HCT116 (cell line): ENCODE data around the gene SLC12A1. TPM values are rescaled to one million over a fixed set of nuclear protein-coding genes. Genes with fewer than 3 reads are reported as not detected.

Experiments
- ATAC-seq: fragments of 200-7000 bp; cut with Tn5 transposase; 2 replicates; pipeline ENCODE4 v1.9.1; 2020; ENCODE audit warnings: mild to moderate bottlenecking, moderate library complexity
- BruUV-seq: library from RNA; stranded (reverse); fragments of 400-500 nt; replicated peaks from 2 replicates; lab custom pipeline; 2021; lab: Mats Ljungman, UMichigan
- CTCF ChIA-PET: fragments of 300-600 bp; sonication (Branson Sonifier 250); formaldehyde crosslinking; loops from one replicate; lab custom pipeline; 2021; ENCODE audit warnings: antibody characterized with exemption; lab: Charles Lee
- POLR2A ChIA-PET: fragments of 300-600, 350-600 bp; sonication (Branson Sonifier 250); formaldehyde crosslinking; loops from one replicate; lab custom pipeline; 2021; ENCODE audit warnings: antibody characterized with exemption; lab: Charles Lee
- RAD21 ChIA-PET, 2 experiments: fragments of 300-600 bp; sonication (Branson Sonifier 250); formaldehyde crosslinking; loops; one replicate each; lab custom pipeline; 2023; ENCODE audit warnings: low total read pairs in 2 of 2; ENCODE audit not compliant: uncharacterized antibody in 2 of 2, unreplicated experiment in 2 of 2, low non-redundant PET in 1 of 2; lab: Charles Lee
- DNase-seq: peaks from one replicate; pipeline ENCODE4 v3.0.0-alpha.2; 2010; ENCODE audit warnings: low read depth, low spot score
- H2AFZ ChIP-seq: fragments of 200-600 bp; shearing (Covaris generic), sonication (generic); 2 replicates; pipeline ENCODE4 v1.6.1; 2017; ENCODE audit warnings: low read depth, mixed run types, mixed read lengths, antibody characterized with exemption, low read length; ENCODE audit not compliant: poor library complexity, severe bottlenecking
- H3K27ac ChIP-seq: 2 replicates; pipeline ENCODE4 v1.5.1; 2012; ENCODE audit warnings: low read depth, low read length
- H3K27me3 ChIP-seq: fragments of 200-600 bp; sonication (generic); 2 replicates; pipeline ENCODE4 v1.6.1; 2016; ENCODE audit warnings: mixed run types, low read length, mixed read lengths; ENCODE audit not compliant: insufficient read depth
- H3K36me3 ChIP-seq, 2 experiments: fragments of 200-500 bp in 1 of 2; fragments of 200-600 bp in 1 of 2; sonication (Bioruptor generic) in 1 of 2; sonication (generic) in 1 of 2; 2 replicates each; pipeline versions ENCODE4 v1.5.1 to v1.6.1; 2014 to 2016; ENCODE audit warnings: low read length in 2 of 2, inconsistent platforms in 1 of 2, mixed read lengths in 1 of 2, mixed run types in 1 of 2; ENCODE audit not compliant: insufficient read depth in 2 of 2, control insufficient read depth in 1 of 2
- H3K4me1 ChIP-seq, 2 experiments: fragments of 200-600 bp in 1 of 2; sonication (generic) in 1 of 2; 2 replicates each; pipeline versions ENCODE4 v1.5.1 to v1.6.1; 2012 to 2017; ENCODE audit warnings: low read length in 2 of 2, inconsistent platforms in 1 of 2, mild to moderate bottlenecking in 1 of 2, mixed read lengths in 1 of 2, mixed run types in 1 of 2, moderate library complexity in 1 of 2; ENCODE audit not compliant: insufficient read depth in 2 of 2, control insufficient read depth in 1 of 2
- H3K4me2 ChIP-seq: fragments of 200-600 bp; sonication (generic); 2 replicates; pipeline ENCODE4 v1.6.1; 2017; ENCODE audit warnings: mixed run types, low read length, mixed read lengths
- H3K4me3 ChIP-seq, 2 experiments: fragments of 200-600 bp in 1 of 2; sonication (generic) in 1 of 2; replicated peaks in 1 of 2; 2 replicates each; pipeline ENCODE4 v1.5.1; 2011 to 2016; ENCODE audit warnings: low read length in 2 of 2, control low read depth in 1 of 2, low read depth in 1 of 2, mild to moderate bottlenecking in 1 of 2, mixed read lengths in 1 of 2, mixed run types in 1 of 2
- H3K79me2 ChIP-seq: fragments of 200-600 bp; sonication (generic); 2 replicates; pipeline ENCODE4 v1.6.1; 2017; ENCODE audit warnings: mild to moderate bottlenecking, mixed run types, low read length, moderate library complexity, mixed read lengths; ENCODE audit not compliant: insufficient read depth
- H3K9ac ChIP-seq: fragments of 200-600 bp; sonication (generic); 2 replicates; pipeline ENCODE4 v1.6.1; 2016; ENCODE audit warnings: low read length, mixed read lengths
- H3K9me2 ChIP-seq: fragments of 200-600 bp; sonication (generic), shearing (Covaris generic); 2 replicates; pipeline ENCODE4 v1.6.1; 2017; ENCODE audit warnings: mixed run types, mild to moderate bottlenecking, moderate library complexity; ENCODE audit not compliant: insufficient read depth
- H3K9me3 ChIP-seq, 2 experiments: fragments of 200-500 bp in 1 of 2; fragments of 200-600 bp in 1 of 2; sonication (Bioruptor generic) in 1 of 2; sonication (generic) in 1 of 2; 2 replicates each; pipeline ENCODE4 v1.6.1; 2014 to 2017; ENCODE audit warnings: low read length in 2 of 2, mixed read lengths in 2 of 2, inconsistent platforms in 1 of 2, low read depth in 1 of 2, mild to moderate bottlenecking in 1 of 2, mixed run types in 1 of 2, moderate library complexity in 1 of 2; ENCODE audit not compliant: control insufficient read depth in 1 of 2, insufficient read depth in 1 of 2
- H4K20me1 ChIP-seq: fragments of 200-600 bp; sonication (generic), shearing (Covaris generic); 2 replicates; pipeline ENCODE4 v1.6.1; 2017; ENCODE audit warnings: mixed run types, mild to moderate bottlenecking, moderate library complexity; ENCODE audit not compliant: insufficient read depth
- CBX3 ChIP-seq: IDR thresholded peaks from 2 replicates; pipeline ENCODE4 v1.6.1; 2012; ENCODE audit warnings: low read depth
- CEBPB ChIP-seq: IDR thresholded peaks from 2 replicates; pipeline ENCODE4 v1.6.1; 2012; ENCODE audit warnings: low read depth
- EGR1 ChIP-seq: IDR thresholded peaks from 2 replicates; pipeline ENCODE4 v1.6.1; 2012; ENCODE audit warnings: low read depth
- EZH2 ChIP-seq: fragments of 200-600 bp; sonication (generic); IDR thresholded peaks from 2 replicates; pipeline ENCODE4 v1.6.1; 2017; ENCODE audit warnings: antibody characterized with exemption, mixed run types
- EZH2phosphoT487 ChIP-seq: fragments of 200-600 bp; IDR thresholded peaks from 2 replicates; pipeline ENCODE4 v1.6.1; 2018; ENCODE audit warnings: antibody characterized with exemption, borderline replicate concordance
- POLR2A ChIP-seq: IDR thresholded peaks from 2 replicates; pipeline ENCODE4 v1.7.0; 2011; ENCODE audit warnings: borderline replicate concordance; ENCODE audit not compliant: insufficient read depth, insufficient read length; ENCODE audit errors: extremely low read depth
- SIN3A ChIP-seq: IDR thresholded peaks from 2 replicates; pipeline ENCODE4 v1.6.1; 2012; ENCODE audit warnings: low read depth
- TCF7L2 ChIP-seq: IDR thresholded peaks from 2 replicates; pipeline ENCODE4 v1.7.0; 2011; ENCODE audit warnings: borderline replicate concordance, inconsistent platforms; ENCODE audit not compliant: insufficient read depth, insufficient read length; ENCODE audit errors: extremely low read depth
- YY1 ChIP-seq: IDR thresholded peaks from 2 replicates; pipeline ENCODE4 v1.6.1; 2011; ENCODE audit warnings: low read length, low read depth, moderate library complexity, mild to moderate bottlenecking; ENCODE audit not compliant: insufficient replicate concordance; ENCODE audit errors: extremely low read depth
- ZNF274 ChIP-seq: fragments of 200-500 bp; sonication (Bioruptor generic); IDR thresholded peaks from 2 replicates; pipeline ENCODE4 v1.6.1; 2014; ENCODE audit warnings: mild to moderate bottlenecking, low read depth, low read length, inconsistent platforms
- intact Hi-C: fragments of 100-400 bp; cut with micrococcal nuclease; formaldehyde crosslinking; loops from 2 replicates; pipeline ENCODE4 v1.10.0; 2022
- total RNA-seq: library from RNA; stranded (reverse); gene quantifications from one replicate; pipeline ENCODE4 v1.2.1, GENCODE V29; 2021; ENCODE audit not compliant: unreplicated experiment
- TF ChIP-seq, protein P1 (sequence below): IDR thresholded peaks from 2 replicates; pipeline ENCODE4 v1.6.1; 2012; ENCODE audit warnings: low read depth
- TF ChIP-seq, protein P2 (sequence below): IDR thresholded peaks from 2 replicates; pipeline ENCODE4 v1.6.1; 2012
- TF ChIP-seq, protein P3 (sequence below): IDR thresholded peaks from 2 replicates; pipeline ENCODE4 v1.6.1; 2011; ENCODE audit warnings: mild to moderate bottlenecking, low read length, moderate library complexity; ENCODE audit not compliant: insufficient replicate concordance; ENCODE audit errors: extremely low read depth
- TF ChIP-seq, protein P4 (sequence below): IDR thresholded peaks from 2 replicates; pipeline ENCODE4 v1.6.1; 2012

SLC12A1 gene
- total RNA-seq, 1 experiment from 2014 or later, result not detected

DNA sequence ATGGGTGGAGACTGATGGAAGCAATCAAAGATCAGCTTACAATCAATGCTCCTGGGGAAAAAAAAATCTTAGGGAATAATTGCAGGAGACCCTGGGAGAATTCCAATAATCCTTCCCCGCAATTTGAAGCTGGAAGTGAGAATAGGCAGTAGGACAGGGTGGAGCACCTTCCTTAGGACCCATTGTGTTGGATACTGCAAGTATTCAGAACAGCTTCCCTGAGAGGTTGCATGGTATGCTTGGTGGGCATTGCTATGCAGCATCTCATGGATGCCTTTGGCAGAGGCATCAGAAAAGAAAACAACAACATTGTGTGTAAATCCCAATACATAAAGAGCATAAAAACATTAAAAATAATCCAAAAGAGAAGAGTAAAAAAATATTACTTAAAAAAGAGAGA, 100.5 kb downstream of the SLC12A1 start:
- TF ChIP-seq POLR2A (no peak), EGR1 (no peak), CBX3 (no peak), TCF7L2 (no peak), SIN3A (no peak), ZNF274 (no peak), YY1 (no peak), CEBPB (no peak), EZH2 (no peak), EZH2phosphoT487 (no peak)
- TF ChIP-seq, protein P1, sequence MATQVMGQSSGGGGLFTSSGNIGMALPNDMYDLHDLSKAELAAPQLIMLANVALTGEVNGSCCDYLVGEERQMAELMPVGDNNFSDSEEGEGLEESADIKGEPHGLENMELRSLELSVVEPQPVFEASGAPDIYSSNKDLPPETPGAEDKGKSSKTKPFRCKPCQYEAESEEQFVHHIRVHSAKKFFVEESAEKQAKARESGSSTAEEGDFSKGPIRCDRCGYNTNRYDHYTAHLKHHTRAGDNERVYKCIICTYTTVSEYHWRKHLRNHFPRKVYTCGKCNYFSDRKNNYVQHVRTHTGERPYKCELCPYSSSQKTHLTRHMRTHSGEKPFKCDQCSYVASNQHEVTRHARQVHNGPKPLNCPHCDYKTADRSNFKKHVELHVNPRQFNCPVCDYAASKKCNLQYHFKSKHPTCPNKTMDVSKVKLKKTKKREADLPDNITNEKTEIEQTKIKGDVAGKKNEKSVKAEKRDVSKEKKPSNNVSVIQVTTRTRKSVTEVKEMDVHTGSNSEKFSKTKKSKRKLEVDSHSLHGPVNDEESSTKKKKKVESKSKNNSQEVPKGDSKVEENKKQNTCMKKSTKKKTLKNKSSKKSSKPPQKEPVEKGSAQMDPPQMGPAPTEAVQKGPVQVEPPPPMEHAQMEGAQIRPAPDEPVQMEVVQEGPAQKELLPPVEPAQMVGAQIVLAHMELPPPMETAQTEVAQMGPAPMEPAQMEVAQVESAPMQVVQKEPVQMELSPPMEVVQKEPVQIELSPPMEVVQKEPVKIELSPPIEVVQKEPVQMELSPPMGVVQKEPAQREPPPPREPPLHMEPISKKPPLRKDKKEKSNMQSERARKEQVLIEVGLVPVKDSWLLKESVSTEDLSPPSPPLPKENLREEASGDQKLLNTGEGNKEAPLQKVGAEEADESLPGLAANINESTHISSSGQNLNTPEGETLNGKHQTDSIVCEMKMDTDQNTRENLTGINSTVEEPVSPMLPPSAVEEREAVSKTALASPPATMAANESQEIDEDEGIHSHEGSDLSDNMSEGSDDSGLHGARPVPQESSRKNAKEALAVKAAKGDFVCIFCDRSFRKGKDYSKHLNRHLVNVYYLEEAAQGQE, result no peak
- TF ChIP-seq, protein P2, sequence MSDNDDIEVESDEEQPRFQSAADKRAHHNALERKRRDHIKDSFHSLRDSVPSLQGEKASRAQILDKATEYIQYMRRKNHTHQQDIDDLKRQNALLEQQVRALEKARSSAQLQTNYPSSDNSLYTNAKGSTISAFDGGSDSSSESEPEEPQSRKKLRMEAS, result no peak
- TF ChIP-seq, protein P3, sequence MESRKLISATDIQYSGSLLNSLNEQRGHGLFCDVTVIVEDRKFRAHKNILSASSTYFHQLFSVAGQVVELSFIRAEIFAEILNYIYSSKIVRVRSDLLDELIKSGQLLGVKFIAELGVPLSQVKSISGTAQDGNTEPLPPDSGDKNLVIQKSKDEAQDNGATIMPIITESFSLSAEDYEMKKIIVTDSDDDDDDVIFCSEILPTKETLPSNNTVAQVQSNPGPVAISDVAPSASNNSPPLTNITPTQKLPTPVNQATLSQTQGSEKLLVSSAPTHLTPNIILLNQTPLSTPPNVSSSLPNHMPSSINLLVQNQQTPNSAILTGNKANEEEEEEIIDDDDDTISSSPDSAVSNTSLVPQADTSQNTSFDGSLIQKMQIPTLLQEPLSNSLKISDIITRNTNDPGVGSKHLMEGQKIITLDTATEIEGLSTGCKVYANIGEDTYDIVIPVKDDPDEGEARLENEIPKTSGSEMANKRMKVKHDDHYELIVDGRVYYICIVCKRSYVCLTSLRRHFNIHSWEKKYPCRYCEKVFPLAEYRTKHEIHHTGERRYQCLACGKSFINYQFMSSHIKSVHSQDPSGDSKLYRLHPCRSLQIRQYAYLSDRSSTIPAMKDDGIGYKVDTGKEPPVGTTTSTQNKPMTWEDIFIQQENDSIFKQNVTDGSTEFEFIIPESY, result no peak
- TF ChIP-seq, protein P4, sequence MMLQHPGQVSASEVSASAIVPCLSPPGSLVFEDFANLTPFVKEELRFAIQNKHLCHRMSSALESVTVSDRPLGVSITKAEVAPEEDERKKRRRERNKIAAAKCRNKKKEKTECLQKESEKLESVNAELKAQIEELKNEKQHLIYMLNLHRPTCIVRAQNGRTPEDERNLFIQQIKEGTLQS, result no peak
- TF ChIP-seq, all 23 proteins: peak for 0
- Histone ChIP-seq H3K27me3 (no peaks in the 10 kb centered on the region), H3K4me1 (no peaks in the 10 kb centered on the region), H3K79me2 (no peaks in the 10 kb centered on the region), H3K36me3 (no peaks in the 10 kb centered on the region), H3K4me2 (no peak overlapping the region), H2AFZ (no peak overlapping the region), H3K9me2 (no peaks in the 10 kb centered on the region), H3K9ac (no peak overlapping the region), H3K4me3 (no peak overlapping the region), H3K9me3 (no peaks in the 10 kb centered on the region), H3K27ac (no peak overlapping the region), H4K20me1 (no peaks in the 10 kb centered on the region)
- no TSS peak for BruUV-seq
- no peak for ATAC-seq
- intact Hi-C loops, result no loop called here
- no peak for DNase-seq
- CTCF ChIA-PET, result no interaction called here
- RAD21 ChIA-PET, result no interaction called here
- POLR2A ChIA-PET, result no interaction called here
